Epithelial cell of esophagus (primary cell): ENCODE results near the gene EFCC1.

Experiments
- DNase-seq: peaks from one replicate; pipeline ENCODE4 v3.0.0; 2010; ENCODE audit warnings: low read depth
- H3K4me3 ChIP-seq: 2 replicates; pipeline ENCODE4 v1.5.1; 2011; ENCODE audit warnings: mild to moderate bottlenecking, low read length, control low read depth
- CTCF ChIP-seq: IDR thresholded peaks from 2 replicates; pipeline ENCODE4 v1.5.1; 2011; ENCODE audit warnings: low read depth, mild to moderate bottlenecking, low read length, control low read depth, inconsistent platforms; ENCODE audit not compliant: insufficient read depth; ENCODE audit errors: missing control alignments

Gene EFCC1

DNA sequence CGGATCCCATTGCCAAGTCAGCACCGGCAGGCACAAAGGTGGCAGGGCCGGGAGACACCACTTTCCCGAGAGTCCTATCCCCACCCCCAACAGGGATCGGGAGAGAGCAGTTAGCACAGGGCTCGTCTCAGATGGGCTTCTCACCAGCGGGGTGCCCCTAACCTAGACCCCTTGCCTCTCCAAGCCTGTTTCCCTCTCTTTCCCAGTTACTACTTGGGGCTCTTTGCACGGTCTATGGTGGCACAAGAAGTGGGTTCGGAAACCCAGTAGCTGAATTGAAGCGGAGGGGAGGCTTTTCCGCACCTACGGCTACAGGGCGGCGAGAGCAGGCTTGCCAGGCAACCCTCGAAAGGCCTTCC lies 383 bp upstream of the EFCC1 start:
- DNase-seq, result no peak
- TF ChIP-seq CTCF, result no peak
- peak overlapping the region; percentile 19 for H3K4me3 ChIP-seq

- DNase-seq, result peak; percentile 35
- no peak for TF ChIP-seq CTCF
- no peak overlapping the region for H3K4me3 ChIP-seq
Observed at GRCh38 chr3:129001806-129002572, 885 bp downstream of the EFCC1 start.

DNA sequence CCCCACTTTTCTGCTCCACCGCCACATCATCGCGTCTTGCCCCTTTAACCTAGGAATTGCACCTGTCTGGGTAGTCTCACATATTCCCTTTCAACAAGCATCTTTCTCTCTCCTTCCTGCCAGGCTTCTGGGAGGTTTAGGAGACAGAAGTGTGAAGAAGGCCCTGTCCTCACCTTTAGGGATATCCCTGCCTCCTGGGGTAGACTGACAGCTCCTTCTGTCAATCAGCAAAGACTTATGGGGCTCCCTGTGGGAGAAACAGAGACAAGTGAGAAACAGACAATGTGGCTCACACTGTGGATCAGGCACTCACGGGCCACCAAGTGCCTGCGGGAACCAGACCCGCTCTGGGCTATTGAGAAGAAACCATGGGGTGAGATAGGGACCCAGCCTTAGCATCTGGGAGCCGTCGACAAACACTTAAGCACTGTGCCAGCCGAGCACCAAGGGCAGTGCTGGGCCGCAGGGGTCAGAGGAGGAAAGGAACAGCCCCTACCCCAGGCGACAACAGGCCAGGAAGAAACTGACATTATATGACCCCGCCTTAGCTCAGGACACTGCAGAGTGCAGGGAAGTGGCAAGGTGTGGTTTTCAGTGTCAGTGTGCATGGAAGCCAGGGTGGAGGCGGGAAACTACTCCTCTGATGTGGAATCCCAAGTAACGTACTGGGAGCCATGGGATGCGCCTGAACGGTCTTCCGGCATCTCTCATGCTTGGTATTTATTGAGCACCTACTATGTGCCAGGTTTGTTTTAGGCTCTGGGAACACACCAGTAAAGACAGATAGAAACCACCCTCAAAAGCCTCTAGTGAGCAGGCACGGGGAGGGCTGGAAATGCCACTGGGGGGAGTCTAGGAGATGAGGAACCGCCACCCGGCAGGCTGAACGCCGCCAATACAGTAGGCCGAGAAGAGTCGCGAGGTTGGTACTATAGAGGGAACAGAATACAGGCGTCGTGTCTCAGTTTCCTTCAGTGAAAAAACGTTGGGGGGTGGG lies 1.8 kb downstream of the EFCC1 start:
- no peak overlapping the region for H3K4me3 ChIP-seq
- no peak for DNase-seq
- no peak for TF ChIP-seq CTCF

GRCh38 chr3:129003578-129004112 lies 2.5 kb downstream of the EFCC1 start:
- DNase-seq, result peak; percentile 83
- no peak for TF ChIP-seq CTCF
- H3K4me3 ChIP-seq, result no peak overlapping the region

DNA sequence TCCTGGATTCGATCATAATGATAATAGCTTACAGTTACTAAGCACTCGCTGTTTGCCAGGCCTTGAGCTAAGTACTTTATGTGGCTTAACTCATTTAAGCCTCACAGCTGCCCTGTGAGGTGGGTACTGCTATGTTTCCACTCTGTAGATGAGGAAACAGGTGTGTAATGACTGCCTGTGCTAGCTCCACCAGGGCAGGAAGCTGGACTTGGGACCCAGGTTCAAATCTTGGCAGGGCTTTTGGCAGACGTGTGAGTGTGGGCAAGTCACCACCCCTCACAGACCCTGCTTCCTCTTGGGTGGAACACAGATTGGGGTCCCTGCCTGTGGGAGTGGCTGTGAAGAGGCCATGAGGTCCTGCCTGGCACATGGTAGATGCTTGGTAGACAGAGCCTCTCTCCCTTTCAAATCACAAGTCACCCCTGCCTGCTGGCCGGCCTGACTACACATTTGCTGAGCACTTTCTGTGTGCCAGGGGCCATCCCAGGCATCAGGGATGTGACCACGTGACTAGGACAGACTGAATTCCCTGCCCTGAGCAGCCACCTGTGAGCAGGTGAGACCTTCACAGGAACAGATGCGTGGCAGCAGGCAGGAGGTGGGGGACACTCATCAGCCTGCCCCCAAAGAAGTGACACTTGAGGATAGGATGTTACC lies 3.7 kb downstream of the EFCC1 start:
- no peak for DNase-seq
- no peak for TF ChIP-seq CTCF
- no peak overlapping the region for H3K4me3 ChIP-seq

DNA sequence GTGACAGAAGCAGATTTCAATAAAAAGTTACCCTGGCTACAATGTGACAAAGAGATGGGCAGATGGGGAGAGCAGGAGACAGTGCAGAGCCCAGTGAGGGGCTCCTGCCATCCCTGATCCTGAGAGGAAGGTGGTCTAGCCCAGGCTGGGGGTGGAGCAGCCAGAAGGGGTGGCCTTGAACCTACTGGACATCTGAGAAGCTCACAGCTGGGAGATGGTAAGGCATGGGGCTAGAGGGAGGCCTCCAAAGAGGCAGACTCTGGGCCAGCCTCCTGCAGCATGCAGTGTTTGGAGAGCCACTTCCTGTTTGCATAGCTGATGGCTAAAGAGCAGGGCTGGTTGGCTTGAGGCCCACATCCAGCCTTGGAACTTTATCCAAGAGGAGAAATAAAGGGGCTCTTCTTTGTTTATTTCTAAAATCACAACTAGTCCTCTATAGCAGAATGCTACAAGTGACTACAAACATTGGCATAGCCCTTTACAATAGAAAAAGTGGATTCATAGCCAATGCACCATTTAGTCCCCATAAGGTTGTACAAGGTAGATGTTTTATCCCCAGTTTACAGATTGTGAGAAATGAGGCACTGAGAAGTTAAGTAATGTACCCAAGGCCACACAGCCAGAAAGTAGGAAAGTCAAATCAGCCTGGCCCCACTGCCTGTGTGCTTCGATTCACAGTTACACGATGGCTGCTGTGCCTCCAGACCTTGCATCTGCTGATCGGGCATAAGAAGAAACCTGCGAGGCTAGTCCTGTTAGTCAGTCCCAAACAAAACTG lies 4.6 kb downstream of the EFCC1 start:
- TF ChIP-seq CTCF, result no peak
- no peak for DNase-seq
- no peak overlapping the region for H3K4me3 ChIP-seq
